T-helper 1 cell treated with Interleukin-12 subunit alpha and Interleukin-12 subunit beta and Interleukin-4 antibody, amounts not matched to agents 30 ng/mL and 1 ng/mL, for 36 hours (primary cell): ENCODE data around the gene CDC14A. TPM values are rescaled to one million over a fixed set of nuclear protein-coding genes. Genes with fewer than 3 reads are reported as not detected.

Source experiments
- intact Hi-C: fragments of 100-400 bp; cut with micrococcal nuclease; formaldehyde crosslinking; loops from one replicate; pipeline ENCODE4 v1.15.1; 2024
- total RNA-seq: library from RNA; stranded (reverse); gene quantifications from 2 replicates; pipeline ENCODE4 v1.2.3, GENCODE V29; 2022

The CDC14A gene
- total RNA-seq, 1 donor from 2014 or later, result 49.3 TPM

DNA sequence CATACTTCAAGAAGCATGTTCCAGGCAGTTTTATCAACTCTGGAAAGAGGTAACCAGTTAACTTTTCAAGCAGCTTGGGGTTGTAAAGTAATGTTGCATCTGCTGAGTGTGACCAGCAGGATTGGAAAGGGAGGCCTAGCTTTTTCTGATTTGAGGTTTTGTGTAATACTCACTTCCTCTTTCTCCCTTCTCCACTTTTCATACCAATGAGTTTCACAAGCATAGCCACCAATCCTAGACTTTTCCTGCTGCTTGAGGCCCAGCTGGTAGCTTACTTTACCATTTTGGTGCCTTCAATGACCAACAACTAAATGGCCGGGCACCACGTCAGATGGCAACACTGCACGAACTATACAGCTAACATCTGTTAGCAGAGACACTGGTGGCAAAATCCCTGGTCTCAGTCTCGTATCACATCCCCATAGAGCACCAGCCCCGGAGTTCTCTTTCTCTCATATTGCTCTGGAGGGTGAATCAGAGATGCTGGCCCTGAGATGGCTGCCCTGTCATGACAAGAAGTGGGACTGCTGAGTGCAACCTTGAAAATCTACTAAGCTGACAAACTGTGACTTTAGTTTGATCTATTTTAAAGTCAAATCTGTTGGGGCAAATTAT is 170.8 kb downstream of the CDC14A start:
- intact Hi-C loops, result no loop called here

DNA sequence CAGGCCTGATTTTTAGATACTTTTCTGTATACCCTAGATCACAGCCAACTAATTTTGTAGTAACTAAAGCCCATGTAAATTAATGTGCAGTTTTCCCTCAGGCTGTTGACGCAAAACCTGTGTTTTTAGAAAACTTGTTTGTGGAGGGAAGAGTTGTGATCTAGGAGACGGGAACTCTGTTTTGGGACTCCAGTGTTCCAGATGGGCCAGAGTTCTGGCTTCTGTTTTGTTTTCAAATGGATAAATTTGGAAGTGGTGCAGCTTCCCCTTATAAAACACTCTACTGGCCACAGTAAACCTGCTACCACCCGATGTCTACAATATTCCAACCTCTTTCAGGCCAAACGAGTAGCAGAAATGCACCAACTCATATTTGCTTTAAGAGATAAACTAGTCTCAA is 172.0 kb downstream of the CDC14A start:
- intact Hi-C loops, result no loop called here

DNA sequence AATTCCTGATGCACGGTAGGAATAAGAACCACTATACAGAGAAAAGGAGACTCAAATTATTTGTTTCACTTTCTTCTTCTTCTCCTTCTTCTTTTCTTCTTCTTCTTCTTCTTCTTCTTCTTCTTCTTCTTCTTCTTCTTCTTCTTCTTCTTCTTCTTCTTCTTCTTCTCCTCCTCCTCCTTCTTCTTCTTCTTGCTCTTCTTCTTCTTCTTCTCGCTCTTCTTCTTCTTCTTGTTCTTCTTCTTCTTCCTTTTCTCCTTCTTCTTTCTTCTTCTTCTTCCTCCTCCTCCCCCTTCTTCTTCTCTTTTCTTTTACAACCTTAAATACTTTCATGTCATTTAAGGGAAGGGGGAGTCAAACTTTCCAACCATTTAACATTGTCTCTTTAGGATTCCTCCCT is 174.6 kb downstream of the CDC14A start:
- intact Hi-C loops, result no loop called here

DNA sequence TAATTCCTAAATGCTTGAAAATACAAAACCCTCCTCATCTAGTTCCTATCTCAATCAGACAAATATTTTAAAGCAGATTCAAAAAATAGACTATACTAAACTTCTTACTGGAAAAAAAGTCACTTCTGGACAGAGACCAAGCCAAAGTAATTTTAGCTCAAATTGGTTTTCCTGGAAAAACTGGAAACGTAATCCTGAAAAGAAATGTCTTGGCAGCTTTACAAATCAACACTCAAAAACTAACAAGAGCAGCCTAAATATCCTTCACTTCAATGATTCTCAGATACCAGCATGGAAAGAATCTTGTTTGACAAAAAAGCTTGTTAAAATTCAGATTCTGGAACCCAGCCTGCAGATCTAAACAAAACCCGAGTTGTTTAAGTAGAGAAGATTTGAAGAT is 176.6 kb downstream of the CDC14A start:
- intact Hi-C loops, result no loop called here

DNA sequence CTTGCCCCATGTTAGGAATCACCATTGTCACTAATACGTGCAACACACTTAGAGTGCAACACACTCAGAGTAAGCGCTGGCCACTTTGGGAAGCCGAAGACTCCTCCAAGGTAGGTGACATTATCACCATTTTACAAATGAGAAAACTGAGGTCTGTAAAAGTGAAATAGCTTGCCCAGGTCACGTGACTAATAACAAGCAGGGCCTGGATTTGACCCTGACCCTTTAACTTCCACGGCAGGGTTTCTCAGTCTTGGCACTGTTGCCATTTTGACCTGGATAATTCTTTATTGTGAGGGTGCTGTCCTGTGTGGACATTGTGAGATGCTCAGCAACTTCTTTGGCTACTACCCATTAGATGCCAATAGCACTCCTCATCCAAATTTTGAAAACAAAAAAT is 177.8 kb downstream of the CDC14A start:
- intact Hi-C loops, result loop anchor here (5.0 kb wide), 1 partner anchor 337 kb away; no protein-coding TSS in a partner anchor

DNA sequence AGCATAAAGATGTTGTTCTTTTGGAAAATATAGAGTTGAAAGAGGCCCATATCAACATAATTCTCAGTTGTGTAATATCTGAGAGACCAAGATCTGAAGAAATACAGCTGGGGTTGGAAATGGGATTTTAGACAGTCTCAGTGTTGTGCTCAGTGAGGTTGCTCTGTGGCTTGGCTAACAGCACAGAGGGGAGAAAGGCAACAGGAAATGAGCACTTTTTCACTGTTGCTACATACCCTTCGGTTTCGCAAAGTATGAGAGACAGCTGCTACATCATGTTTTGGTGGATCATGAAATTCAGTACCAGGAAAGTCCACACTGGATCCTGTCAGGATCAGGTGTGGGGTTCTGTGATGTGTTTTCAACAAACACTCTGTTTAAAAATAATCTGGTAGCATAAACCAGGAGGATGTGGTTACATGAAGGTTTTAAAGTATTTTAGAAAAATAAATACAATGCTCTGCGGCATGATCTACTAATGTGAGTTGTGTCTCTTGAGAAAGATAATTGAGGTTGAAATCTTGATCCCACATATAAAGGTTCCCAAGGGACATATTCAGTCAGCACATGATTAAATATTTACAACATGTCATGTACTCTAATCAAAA is 178.7 kb downstream of the CDC14A start:
- intact Hi-C loops, result loop anchor here (5.0 kb wide), 1 partner anchor 336 kb away; no protein-coding TSS in a partner anchor

DNA sequence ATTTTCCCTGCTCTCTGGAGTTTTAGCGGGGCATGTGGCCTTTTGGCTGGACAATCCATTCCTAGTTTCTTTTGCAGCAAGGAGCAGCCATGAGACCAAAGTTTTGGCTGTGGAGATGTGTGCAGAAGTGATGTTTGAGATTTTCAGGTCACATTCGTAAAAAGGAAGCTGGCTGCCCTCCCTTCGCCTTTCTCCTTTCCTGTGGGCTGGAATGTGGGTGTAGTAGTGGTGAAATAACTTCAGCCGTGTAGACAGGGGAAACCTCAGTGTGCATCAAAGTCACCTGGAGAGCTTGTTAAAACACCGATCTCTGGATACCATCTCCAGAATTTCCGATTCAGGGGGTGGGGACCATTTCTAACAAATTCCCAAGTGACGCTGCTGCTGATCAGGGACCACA is 180.3 kb downstream of the CDC14A start:
- intact Hi-C loops, result loop anchor here (5.0 kb wide), 1 partner anchor 335 kb away; no protein-coding TSS in a partner anchor

DNA sequence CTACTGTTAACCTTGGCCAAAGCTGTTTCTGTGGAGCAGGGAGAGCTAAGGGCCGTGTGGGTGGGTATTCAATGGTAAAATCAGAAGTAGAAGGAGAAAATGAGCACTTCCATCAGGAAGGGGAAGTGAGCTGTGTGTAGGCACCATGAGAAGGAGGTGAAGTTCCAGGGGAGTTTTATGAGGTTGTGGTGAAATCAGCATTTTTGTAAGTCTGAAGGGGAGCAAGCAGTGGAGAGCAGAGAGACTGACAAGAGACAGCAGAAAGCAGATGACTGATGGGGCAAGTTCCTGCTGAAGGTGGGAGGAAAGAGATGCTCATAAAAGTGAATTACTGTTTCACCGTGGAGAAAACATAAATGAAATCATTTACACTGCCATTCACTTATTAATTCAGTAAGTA is 183.0 kb downstream of the CDC14A start:
- intact Hi-C loops, result loop anchor here (5.0 kb wide), 1 partner anchor 183 kb away; the partner anchor contains the start of gene CDC14A

DNA sequence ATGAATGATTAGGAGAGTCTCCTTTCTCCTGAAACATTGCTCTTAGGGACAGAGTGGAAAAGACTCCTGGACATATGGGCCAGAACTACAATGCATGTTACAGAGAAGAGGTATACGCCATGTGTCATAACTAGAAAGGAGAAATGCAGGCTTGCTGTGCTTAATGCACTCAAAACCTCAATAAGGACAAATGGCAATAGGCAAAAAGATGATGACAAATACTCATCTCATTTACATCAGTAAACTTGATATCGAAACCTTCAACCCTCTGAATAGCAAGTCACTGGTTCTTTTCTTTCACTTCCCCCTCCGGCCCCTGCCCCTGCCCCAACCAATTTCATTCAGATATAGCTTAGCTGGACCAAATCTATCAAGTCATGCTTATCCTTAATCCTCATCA is 183.7 kb downstream of the CDC14A start:
- intact Hi-C loops, result loop anchor here (5.0 kb wide), 1 partner anchor 184 kb away; the partner anchor contains the start of gene CDC14A

DNA sequence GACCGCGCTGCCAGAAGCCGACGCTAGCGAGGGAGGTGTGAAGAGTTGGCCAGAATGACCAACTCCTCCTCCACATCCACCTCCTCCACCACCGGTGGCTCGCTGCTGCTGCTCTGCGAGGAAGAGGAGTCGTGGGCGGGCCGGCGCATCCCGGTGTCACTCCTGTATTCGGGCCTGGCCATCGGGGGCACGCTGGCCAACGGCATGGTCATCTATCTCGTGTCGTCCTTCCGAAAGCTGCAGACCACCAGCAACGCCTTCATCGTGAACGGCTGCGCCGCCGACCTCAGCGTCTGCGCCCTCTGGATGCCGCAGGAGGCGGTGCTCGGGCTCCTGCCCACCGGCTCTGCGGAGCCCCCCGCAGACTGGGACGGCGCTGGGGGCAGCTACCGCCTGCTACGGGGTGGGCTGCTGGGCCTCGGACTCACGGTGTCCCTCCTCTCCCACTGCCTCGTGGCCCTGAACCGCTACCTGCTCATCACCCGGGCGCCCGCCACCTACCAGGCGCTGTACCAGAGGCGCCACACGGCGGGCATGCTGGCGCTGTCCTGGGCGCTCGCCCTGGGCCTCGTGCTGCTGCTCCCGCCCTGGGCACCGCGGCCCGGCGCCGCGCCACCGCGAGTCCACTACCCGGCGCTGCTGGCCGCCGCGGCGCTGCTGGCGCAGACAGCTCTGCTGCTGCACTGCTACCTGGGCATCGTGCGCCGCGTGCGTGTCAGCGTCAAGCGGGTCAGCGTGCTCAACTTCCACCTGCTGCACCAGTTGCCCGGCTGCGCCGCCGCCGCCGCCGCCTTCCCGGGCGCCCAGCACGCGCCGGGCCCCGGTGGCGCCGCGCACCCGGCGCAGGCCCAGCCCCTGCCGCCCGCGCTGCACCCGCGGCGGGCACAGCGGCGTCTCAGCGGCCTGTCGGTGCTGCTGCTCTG is 186.9 kb downstream of the CDC14A start:
- intact Hi-C loops, result loop anchor here (5.0 kb wide), 1 partner anchor 187 kb away; the partner anchor contains the start of gene CDC14A

DNA sequence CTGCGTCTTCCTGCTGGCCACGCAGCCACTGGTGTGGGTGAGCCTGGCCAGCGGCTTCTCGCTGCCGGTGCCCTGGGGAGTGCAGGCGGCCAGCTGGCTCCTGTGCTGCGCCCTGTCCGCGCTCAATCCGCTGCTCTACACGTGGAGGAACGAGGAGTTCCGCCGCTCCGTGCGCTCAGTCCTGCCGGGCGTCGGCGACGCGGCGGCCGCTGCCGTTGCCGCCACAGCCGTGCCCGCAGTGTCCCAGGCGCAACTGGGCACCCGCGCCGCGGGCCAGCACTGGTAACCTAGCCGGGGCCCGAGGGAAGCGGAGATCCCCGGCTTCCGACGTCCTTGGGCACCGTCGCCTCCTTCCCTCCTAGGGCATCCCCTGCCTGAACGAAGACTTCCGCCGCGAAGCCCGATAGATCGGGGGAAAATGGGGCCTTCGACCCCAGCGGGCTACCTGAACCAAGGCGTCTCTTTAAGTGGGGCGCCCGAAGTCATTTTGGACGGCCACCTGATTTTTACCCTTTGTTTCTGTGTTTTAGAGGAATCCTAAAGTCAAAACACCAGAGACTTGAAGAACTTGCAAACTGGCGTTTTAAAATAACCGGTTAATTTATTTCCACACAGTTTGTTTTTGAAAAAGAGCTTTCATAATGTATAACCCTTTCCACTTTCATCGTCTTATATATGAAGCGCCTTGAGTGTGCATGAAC is 187.7 kb downstream of the CDC14A start:
- intact Hi-C loops, result loop anchor here (5.0 kb wide), 2 partner anchors 72 to 188 kb away; partner anchors contain the start of gene CDC14A

DNA sequence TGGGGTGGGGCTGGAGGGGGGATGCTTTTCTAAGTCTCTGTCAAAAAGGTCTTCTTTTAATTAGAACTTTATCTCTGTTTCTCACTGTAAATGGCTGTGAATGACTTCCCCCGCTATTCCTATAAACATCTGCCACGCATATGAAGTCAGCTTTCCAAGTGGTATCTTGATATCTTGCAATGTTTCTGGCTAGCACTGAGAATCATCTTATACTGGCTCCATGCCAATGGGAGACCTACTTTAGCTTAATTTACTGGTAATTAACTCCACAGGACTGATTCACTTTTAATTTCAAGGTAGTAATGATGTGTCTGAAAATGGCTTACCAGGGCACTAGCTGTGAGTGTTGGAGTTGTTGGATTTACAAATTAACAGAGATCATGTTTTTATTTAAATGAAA is 190.0 kb downstream of the CDC14A start:
- intact Hi-C loops, result loop anchor here (2.0 to 5.0 kb wide), 3 partner anchors 70 to 733 kb away; no protein-coding TSS in a partner anchor

DNA sequence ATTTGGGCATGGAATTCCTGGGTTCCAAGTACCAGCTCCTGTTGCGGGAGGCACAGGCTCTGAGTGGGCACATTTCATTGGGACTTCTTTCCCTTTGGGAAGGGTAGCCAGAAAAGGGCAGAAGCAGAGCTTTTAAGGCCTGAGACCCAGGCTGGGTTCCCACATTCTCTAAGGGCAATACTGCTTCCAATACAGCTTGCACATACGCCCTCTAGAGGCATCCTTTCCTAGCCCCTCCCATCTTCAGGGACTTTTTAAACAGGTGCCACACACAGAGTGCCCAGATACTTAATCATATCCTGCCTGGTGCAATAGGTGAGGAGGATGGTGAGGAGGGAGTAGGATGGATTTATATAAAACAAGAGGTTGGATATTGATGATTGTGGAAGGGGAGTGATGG is 191.3 kb downstream of the CDC14A start:
- intact Hi-C loops, result loop anchor here (2.0 to 5.0 kb wide), 3 partner anchors 69 to 735 kb away; no protein-coding TSS in a partner anchor

DNA sequence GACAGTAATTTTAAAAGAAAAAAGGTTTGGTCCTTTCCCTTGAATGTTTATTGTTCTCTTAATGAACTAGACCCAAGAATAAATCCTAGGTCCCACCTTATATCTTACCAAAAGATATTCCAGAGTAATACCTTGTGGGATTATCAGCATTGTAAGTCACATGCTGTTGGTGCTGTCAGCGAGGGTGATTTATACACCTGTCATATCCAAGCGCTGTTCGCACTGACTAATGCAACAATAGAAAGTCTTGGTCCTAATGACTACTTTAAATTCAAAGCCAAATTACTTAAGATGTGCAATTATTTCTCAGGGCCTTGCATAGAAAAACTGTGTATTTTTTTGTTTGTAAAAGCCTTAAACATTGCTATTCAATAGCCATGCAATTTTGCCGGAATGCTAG is 192.5 kb downstream of the CDC14A start:
- intact Hi-C loops, result loop anchor here (5.0 kb wide), 1 partner anchor 68 kb away; no protein-coding TSS in a partner anchor

DNA sequence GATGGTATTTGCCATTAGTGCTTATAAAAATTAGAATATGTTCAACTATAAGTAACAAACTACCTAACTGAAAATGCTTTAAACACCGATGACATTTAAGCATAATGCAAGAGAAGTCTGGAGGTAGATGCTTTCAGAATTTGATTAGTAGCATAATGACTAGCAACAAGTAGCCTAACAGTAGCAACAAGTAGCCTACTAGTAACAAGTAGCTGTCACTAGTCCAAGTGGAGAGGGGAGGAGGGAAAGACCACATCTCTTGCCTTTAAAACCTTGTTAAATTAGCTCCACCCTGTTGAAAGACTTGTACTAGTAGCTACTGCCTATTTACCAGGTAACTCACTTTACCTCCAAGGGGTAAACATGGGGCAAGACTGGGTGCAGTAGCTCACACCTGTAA is 193.5 kb downstream of the CDC14A start:
- intact Hi-C loops, result no loop called here

DNA sequence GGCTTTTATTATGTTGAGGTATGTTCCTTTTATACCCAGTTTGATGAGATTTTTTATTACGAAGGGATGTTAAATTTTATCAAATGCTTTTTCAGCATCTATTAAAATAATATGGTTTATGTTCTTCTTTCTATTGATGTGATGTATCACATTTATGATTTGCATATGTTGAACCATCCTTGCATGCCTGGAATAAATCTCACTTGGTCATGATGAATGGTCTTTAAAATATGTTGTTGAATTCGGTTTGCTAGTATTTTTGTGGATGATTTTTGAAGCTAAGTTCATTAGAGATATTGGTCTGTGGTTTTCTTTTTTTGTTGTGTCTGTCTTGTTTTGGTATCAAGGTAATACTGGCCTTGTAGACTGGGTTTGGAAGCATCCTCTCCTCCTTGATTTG is 199.7 kb downstream of the CDC14A start:
- intact Hi-C loops, result no loop called here

DNA sequence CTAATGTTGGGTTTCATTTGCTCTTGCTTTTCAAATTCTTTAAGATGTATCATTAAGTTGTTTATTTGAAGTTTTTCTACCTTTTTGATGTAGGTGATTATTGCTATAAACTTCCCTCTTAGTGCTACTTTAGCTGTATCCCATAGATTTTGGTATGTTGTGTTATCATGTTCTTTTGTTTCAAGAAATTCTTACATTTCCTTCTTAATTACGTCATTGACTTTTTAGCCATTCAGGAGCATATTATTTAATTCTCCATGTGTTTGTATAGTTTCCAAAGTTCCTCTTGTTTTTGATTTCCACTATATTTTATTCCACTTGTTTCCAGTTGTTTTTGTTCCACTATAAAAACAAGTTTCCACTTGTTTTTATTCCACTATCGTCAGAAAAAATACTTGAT is 200.6 kb downstream of the CDC14A start:
- intact Hi-C loops, result no loop called here

DNA sequence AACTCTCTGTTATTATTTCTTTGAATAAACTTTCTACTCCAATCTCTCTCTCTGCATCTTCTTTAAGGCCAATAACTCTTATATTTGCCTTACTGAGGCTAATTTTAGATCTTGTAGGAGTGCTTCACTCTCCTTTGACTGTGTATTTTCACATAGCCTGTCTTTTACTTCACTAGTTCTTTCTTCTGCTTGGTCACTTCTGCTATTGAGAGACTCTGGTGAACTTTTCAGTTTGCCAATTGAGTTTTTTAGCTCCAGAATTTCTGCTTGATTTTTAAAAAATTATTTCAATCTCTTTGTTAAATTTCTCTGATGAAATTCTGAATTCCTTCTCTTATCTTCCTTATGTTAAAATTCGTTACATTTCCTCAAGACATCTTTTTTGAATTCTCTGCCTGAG is 203.9 kb downstream of the CDC14A start:
- intact Hi-C loops, result no loop called here

DNA sequence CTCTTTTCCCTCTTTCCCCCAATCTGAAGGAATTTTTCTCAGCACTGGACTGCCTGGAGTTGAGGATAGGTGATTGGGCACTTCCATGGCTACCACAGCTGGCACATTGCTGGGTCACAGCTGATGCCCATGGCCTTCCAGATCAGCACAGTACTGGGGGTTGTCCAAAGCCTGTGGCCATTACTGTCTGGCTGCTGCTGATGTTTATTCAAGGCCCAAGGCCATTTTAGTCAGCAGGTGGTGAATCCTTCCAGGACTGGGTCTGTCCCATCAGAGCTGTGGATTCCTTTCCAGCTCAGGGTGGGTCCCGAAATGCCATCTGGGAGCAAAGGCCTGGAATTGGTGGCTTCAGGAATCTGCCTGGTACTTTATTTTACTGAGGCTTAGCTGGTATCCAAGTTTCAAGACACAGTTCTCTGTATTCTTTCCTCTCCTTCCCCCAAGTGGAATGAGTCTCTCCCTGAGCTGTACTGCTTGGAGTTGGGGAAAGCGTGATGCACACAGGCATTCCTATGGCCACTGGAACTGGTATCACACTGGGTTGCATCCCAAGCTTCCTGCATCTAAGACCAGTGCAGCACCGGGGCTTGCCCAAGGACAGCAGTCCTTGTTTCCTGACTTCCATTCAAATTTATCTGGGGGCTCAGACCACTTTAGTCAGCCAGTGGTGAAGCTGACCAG is 204.8 kb downstream of the CDC14A start:
- intact Hi-C loops, result no loop called here

DNA sequence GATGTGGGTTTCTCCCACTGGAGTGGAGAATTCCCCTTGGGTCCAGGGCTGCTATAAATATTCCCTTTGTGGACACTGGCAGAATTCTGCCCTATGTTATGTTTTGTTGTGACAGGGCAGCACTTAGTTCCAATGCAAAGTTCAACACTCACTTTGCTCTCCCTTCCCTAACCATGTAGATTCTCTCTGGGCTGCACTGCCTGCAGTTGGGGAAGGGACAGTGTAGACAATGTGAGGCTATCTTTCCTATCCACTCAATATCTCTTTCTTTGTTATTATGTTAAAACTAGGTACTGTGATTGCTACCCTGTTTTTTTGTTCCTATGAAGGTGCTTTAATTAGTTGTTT is 205.3 kb downstream of the CDC14A start:
- intact Hi-C loops, result no loop called here

DNA sequence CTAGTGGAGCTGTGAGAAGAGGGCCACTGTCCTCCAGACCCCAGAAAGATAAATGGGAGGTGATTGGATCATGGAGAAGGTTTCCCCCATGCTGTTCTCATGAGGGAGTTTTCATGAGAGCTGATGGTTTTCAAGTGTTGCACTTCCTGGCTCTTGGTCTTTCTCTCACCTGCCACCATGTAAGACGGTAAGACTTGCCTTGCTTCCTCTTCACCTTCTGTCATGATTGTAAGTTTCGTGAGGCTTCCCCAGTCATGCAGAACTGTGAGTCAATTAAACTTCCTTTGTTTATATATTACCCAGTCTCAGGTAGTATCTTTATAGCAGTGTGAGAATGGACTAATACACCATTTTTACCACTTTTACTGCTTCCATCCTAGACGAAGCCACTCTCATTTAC is 213.2 kb downstream of the CDC14A start:
- intact Hi-C loops, result no loop called here
